Left ventricle myocardium inferior (tissue), 1 donor: ENCODE measurements around the gene GAL3ST2. TPM values are rescaled to one million over a fixed set of nuclear protein-coding genes. Genes with fewer than 3 reads are reported as not detected.

Experiments used
- DNase-seq: peaks from one replicate; pipeline ENCODE4 v3.0.0-alpha.2; 2020
- H3K27ac ChIP-seq: fragments of 200-600 bp; replicated peaks from 2 replicates; pipeline ENCODE4 v1.8.0; 2021
- H3K27me3 ChIP-seq: fragments of 200-600 bp; 2 replicates; pipeline ENCODE4 v1.8.0; 2021; ENCODE audit warnings: low read depth
- H3K36me3 ChIP-seq: fragments of 200-600 bp; 2 replicates; pipeline ENCODE4 v1.8.0; 2021
- H3K4me1 ChIP-seq: fragments of 200-600 bp; 2 replicates; pipeline ENCODE4 v1.8.0; 2021
- H3K4me3 ChIP-seq: fragments of 200-600 bp; 2 replicates; pipeline ENCODE4 v1.8.0; 2021; ENCODE audit warnings: mild to moderate bottlenecking, moderate library complexity
- H3K9me3 ChIP-seq: fragments of 200-600 bp; replicated peaks from 2 replicates; pipeline ENCODE4 v1.8.0; 2021
- CTCF ChIP-seq: fragments of 200-600 bp; IDR thresholded peaks from 2 replicates; pipeline ENCODE4 v1.8.0; 2021; ENCODE audit warnings: antibody characterized with exemption, mild to moderate bottlenecking, borderline replicate concordance
- intact Hi-C: fragments of 100-400 bp; cut with micrococcal nuclease; formaldehyde crosslinking; loops from one replicate; pipeline ENCODE4 v1.11.0; 2022
- total RNA-seq: library from RNA; stranded (reverse); fragmentation: NEBNext Ultra II Directional; extraction: Animal tissue kit (Norgen Biotek cat#: 25700); gene quantifications from one replicate; pipeline ENCODE4 v1.2.1, GENCODE V29; 2021
- donor health status: DM: no; HTN: yes; CAD: no; lungs with severe emphysema.

GAL3ST2 gene
- total RNA-seq, 1 donor from 2014 or later: not detected

- DNase-seq: no peak
- no peak overlapping the region for H3K27ac ChIP-seq
- H3K4me3 ChIP-seq: no peak overlapping the region
- intact Hi-C loops: no loop called here
- H3K9me3 ChIP-seq: no peaks in the 10 kb centered on the region
- H3K27me3 ChIP-seq: peaks cover 12% of the 10 kb centered on the region
- H3K4me1 ChIP-seq: no peaks in the 10 kb centered on the region
- TF ChIP-seq CTCF: no peak
- H3K36me3 ChIP-seq: no peaks in the 10 kb centered on the region
Measured at GRCh38 chr2:241767464-241768250, 9.0 kb upstream of the GAL3ST2 start.

- H3K4me3 ChIP-seq: no peak overlapping the region
Measured at GRCh38 chr2:241768251-241768711, 8.3 kb upstream of the GAL3ST2 start.

GRCh38 chr2:241768850-241769249, 7.8 kb upstream of the GAL3ST2 start:
- Histone ChIP-seq H3K36me3 (no peaks in the 10 kb centered on the region), H3K27ac (no peak overlapping the region), H3K4me1 (no peaks in the 10 kb centered on the region), H3K4me3 (no peak overlapping the region), H3K27me3 (peaks cover 24% of the 10 kb centered on the region), H3K9me3 (no peaks in the 10 kb centered on the region)
- no peak for DNase-seq
- intact Hi-C loops: no loop called here
- no peak for TF ChIP-seq CTCF

More at GRCh38 chr2:241768251-241768711, 8.3 kb upstream of the GAL3ST2 start:
- no peak for TF ChIP-seq CTCF
- Histone ChIP-seq H3K36me3 (no peaks in the 10 kb centered on the region), H3K4me1 (no peaks in the 10 kb centered on the region), H3K9me3 (no peaks in the 10 kb centered on the region), H3K27ac (no peak overlapping the region), H3K27me3 (peaks cover 18% of the 10 kb centered on the region)
- intact Hi-C loops: no loop called here
- no peak for DNase-seq

GRCh38 chr2:241769819-241770184, 6.8 kb upstream of the GAL3ST2 start:
- Histone ChIP-seq H3K4me3 (no peak overlapping the region), H3K27me3 (peaks cover 33% of the 10 kb centered on the region), H3K27ac (no peak overlapping the region), H3K4me1 (no peaks in the 10 kb centered on the region), H3K36me3 (no peaks in the 10 kb centered on the region), H3K9me3 (no peaks in the 10 kb centered on the region)
- no peak for TF ChIP-seq CTCF
- DNase-seq: no peak
- intact Hi-C loops: no loop called here

- Histone ChIP-seq H3K4me3 (no peak overlapping the region), H3K4me1 (no peaks in the 10 kb centered on the region), H3K27me3 (peaks cover 39% of the 10 kb centered on the region), H3K27ac (no peak overlapping the region), H3K9me3 (no peaks in the 10 kb centered on the region), H3K36me3 (no peaks in the 10 kb centered on the region)
- no peak for TF ChIP-seq CTCF
- DNase-seq: no peak
- intact Hi-C loops: no loop called here
Measured at GRCh38 chr2:241770185-241770935, 6.3 kb upstream of the GAL3ST2 start.
